ENCODE measurements around the gene SERPINA6. TPM values are rescaled to one million over a fixed set of nuclear protein-coding genes. Genes with fewer than 3 reads are reported as not detected.

The SERPINA6 gene
- total and polyA plus RNA-seq, 2 donors (not counting 1 experiment from before 2014, with no cell fraction given): not detected

GRCh38 chr14:94285158-94285557, 38.0 kb downstream of the SERPINA6 start:
- Mint-ChIP-seq H3K27me3 (peaks cover 18% of the 10 kb centered on the region), H3K4me3 (no peak overlapping the region), H3K9me3 (ENCODE audit: insufficient read depth) (peaks cover 2% of the 10 kb centered on the region), H3K27ac (no peak overlapping the region), H3K4me1 (no peaks in the 10 kb centered on the region)
- Histone ChIP-seq H3K9me3 (ENCODE audit: control extremely low read depth in 1 of 3, control insufficient read depth in 2 of 3, insufficient read depth in 1 of 3, low read length in 2 of 3) (peaks cover 0 to 8% (median 0%) of the 10 kb centered on the region in 3 donors), H2AFZ (ENCODE audit: insufficient read depth, low read depth, low read length, poor library complexity, severe bottlenecking) (no peak overlapping the region), H3K79me2 (ENCODE audit: control insufficient read depth, insufficient read depth, low read length) (no peaks in the 10 kb centered on the region), H3K4me3 (ENCODE audit: control extremely low read depth in 1 of 5, extremely low read depth in 1 of 5, insufficient read depth in 1 of 5, low read depth in 2 of 5, low read length in 4 of 5) (no peak overlapping the region), H3K4me1 (ENCODE audit: control insufficient read depth in 2 of 2, insufficient read depth in 2 of 2, low read length in 2 of 2) (no peaks in the 10 kb centered on the region), H3K9ac (ENCODE audit: low read length) (no peak overlapping the region), H4K20me1 (ENCODE audit: control insufficient read depth, insufficient read depth, low read length, poor library complexity, severe bottlenecking) (no peaks in the 10 kb centered on the region), H3K36me3 (replicated peaks in 1 of 2; ENCODE audit: control extremely low read depth in 1 of 2, control insufficient read depth in 1 of 2, extremely low read depth in 1 of 2, insufficient read depth in 2 of 2, low read length in 1 of 2) (no peaks in the 10 kb centered on the region), H3K27ac (ENCODE audit: low read length in 2 of 2) (no peak overlapping the region), H3K27me3 (replicated peaks in 1 of 4; ENCODE audit: control extremely low read depth in 1 of 4, control insufficient read depth in 3 of 4, insufficient read depth in 4 of 4, low read length in 3 of 4) (no peaks in the 10 kb centered on the region), H3K4me2 (replicated peaks; ENCODE audit: low read depth, low read length, poor library complexity, severe bottlenecking) (no peak overlapping the region)
- DNase-seq (no peak), ATAC-seq (ENCODE audit: low read depth) (no peak)
- TF ChIP-seq EZH2 (IDR thresholded peaks at IDR 0.05; ENCODE audit: borderline replicate concordance, insufficient read depth, low read depth, low read length, poor library complexity, severe bottlenecking) (no peak), CTCF (IDR thresholded peaks at IDR 0.05) (no peak)
- intact Hi-C loops (cut with micrococcal nuclease): no loop called here
- POLR2A ChIA-PET: no interaction called here
- CTCF ChIA-PET: no interaction called here

GRCh38 chr14:94284221-94284620, 38.9 kb downstream of the SERPINA6 start:
- Mint-ChIP-seq H3K27me3 (peaks cover 16% of the 10 kb centered on the region), H3K9me3 (ENCODE audit: insufficient read depth) (peaks cover 2% of the 10 kb centered on the region), H3K27ac (no peak overlapping the region), H3K4me3 (no peak overlapping the region), H3K4me1 (no peaks in the 10 kb centered on the region)
- H3K4me3 ChIP-seq (ENCODE audit: control extremely low read depth in 1 of 5, extremely low read depth in 1 of 5, insufficient read depth in 1 of 5, low read depth in 2 of 5, low read length in 4 of 5): no peak overlapping the region
- intact Hi-C loops (cut with micrococcal nuclease): no loop called here
- H3K79me2 ChIP-seq (ENCODE audit: control insufficient read depth, insufficient read depth, low read length): no peaks in the 10 kb centered on the region
- H2AFZ ChIP-seq (ENCODE audit: insufficient read depth, low read depth, low read length, poor library complexity, severe bottlenecking): no peak overlapping the region
- H3K4me2 ChIP-seq (replicated peaks; ENCODE audit: low read depth, low read length, poor library complexity, severe bottlenecking): no peak overlapping the region
- H3K9me3 ChIP-seq (ENCODE audit: control extremely low read depth in 1 of 3, control insufficient read depth in 2 of 3, insufficient read depth in 1 of 3, low read length in 2 of 3): peaks cover 0 to 6% (median 0%) of the 10 kb centered on the region in 3 donors
- H3K9ac ChIP-seq (ENCODE audit: low read length): no peak overlapping the region
- H3K4me1 ChIP-seq (ENCODE audit: control insufficient read depth in 2 of 2, insufficient read depth in 2 of 2, low read length in 2 of 2): no peaks in the 10 kb centered on the region
- ChIA-PET CTCF (no interaction called here), POLR2A (no interaction called here)
- no peaks in the 10 kb centered on the region for H4K20me1 ChIP-seq (ENCODE audit: control insufficient read depth, insufficient read depth, low read length, poor library complexity, severe bottlenecking)
- no peak for DNase-seq
- no peak overlapping the region for H3K27ac ChIP-seq (ENCODE audit: low read length in 2 of 2)
- no peaks in the 10 kb centered on the region for H3K27me3 ChIP-seq (replicated peaks in 1 of 4; ENCODE audit: control extremely low read depth in 1 of 4, control insufficient read depth in 3 of 4, insufficient read depth in 4 of 4, low read length in 3 of 4)
- no peaks in the 10 kb centered on the region for H3K36me3 ChIP-seq (replicated peaks in 1 of 2; ENCODE audit: control extremely low read depth in 1 of 2, control insufficient read depth in 1 of 2, extremely low read depth in 1 of 2, insufficient read depth in 2 of 2, low read length in 1 of 2)
- ATAC-seq (ENCODE audit: low read depth): no peak
- TF ChIP-seq EZH2 (IDR thresholded peaks at IDR 0.05; ENCODE audit: borderline replicate concordance, insufficient read depth, low read depth, low read length, poor library complexity, severe bottlenecking) (no peak), CTCF (IDR thresholded peaks at IDR 0.05) (no peak)
- 90% methylated on average over 1 of the region's 2 CpGs for WGBS (ENCODE audit: insufficient coverage)

All from B cell (primary cell).